ENCODE results near the gene RIOX2. TPM values are rescaled to one million over a fixed set of nuclear protein-coding genes. Genes with fewer than 3 reads are reported as not detected.
"Not testable (repeated sequence)": the region's sequence is repeated elsewhere in the genome, so short reads cannot be mapped to it uniquely, and the experiment has no call there.

RIOX2 gene
- total RNA-seq, 1 donor, result 27.1 TPM

DNA sequence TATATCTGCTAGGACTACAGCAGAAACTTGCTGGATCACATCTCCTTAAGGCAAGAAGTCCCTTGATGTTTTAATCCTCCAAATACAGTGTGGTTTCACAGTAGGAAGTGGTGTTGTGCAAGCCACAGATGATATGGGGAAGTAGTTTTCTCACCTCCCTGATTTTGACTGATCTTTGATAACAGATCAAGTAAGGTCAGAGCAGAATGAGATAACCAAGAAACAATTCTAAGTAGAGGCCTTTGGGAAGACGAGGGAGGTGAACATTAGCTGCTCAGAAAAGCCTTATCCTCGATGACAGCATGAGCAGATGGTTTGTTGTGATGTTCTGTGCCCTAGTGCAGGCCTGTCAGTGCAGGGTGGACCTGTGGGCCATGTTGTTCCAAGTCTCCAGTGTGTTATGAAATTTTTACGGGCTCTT, 61.3 kb downstream of the RIOX2 start:
- Histone ChIP-seq H3K27ac (ENCODE audit: low read depth, low read length) (no peak overlapping the region), H3K79me2 (ENCODE audit: insufficient read depth, low read length) (no peaks in the 10 kb centered on the region), H3K4me3 (ENCODE audit: insufficient read depth, low read length) (no peak overlapping the region), H3K9me3 (ENCODE audit: low read depth, low read length) (no peaks in the 10 kb centered on the region), H3K4me2 (ENCODE audit: insufficient read depth, low read length) (no peak overlapping the region), H3K4me1 (ENCODE audit: insufficient read depth, low read length) (no peaks in the 10 kb centered on the region), H3K36me3 (ENCODE audit: insufficient read depth, low read length) (peaks cover 14% of the 10 kb centered on the region), H2AFZ (ENCODE audit: low read length) (no peak overlapping the region), H3K27me3 (ENCODE audit: insufficient read depth, low read length) (no peaks in the 10 kb centered on the region), H4K20me1 (ENCODE audit: insufficient read depth, low read length) (no peaks in the 10 kb centered on the region)
- TF ChIP-seq, protein P1, sequence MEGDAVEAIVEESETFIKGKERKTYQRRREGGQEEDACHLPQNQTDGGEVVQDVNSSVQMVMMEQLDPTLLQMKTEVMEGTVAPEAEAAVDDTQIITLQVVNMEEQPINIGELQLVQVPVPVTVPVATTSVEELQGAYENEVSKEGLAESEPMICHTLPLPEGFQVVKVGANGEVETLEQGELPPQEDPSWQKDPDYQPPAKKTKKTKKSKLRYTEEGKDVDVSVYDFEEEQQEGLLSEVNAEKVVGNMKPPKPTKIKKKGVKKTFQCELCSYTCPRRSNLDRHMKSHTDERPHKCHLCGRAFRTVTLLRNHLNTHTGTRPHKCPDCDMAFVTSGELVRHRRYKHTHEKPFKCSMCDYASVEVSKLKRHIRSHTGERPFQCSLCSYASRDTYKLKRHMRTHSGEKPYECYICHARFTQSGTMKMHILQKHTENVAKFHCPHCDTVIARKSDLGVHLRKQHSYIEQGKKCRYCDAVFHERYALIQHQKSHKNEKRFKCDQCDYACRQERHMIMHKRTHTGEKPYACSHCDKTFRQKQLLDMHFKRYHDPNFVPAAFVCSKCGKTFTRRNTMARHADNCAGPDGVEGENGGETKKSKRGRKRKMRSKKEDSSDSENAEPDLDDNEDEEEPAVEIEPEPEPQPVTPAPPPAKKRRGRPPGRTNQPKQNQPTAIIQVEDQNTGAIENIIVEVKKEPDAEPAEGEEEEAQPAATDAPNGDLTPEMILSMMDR (IDR thresholded peaks at IDR 0.05; ENCODE audit: extremely low read depth, low read depth, low read length), result no peak
- no peak for DNase-seq (ENCODE audit: insufficient read length, low spot score, missing footprints)

DNA sequence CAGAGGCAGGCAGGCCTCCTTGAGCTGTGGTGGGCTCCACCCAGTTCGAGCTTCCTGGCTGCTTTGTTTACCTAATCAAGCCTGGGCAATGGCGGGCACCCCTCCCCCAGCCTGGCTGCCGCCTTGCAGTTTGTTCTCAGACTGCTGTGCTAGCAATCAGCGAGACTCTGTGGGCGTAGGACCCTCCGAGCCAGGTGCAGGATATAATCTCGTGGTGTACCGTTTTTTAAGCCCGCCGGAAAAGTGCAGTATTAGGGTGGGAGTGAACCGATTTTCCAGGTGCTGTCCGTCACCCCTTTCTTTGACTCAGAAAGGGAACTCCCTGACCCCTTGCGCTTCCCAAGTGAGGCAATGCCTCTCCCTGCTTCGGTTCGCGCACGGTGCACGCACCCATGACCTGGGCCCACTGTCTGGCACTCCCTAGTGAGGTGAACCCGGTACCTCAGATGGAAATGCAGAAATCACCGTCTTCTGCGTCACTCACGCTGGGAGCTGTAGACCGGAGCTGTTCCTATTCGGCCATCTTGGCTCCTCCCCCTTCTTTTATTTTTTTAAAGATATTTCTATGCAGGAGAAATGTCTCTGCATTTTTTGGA, 61.9 kb downstream of the RIOX2 start:
- not testable (repeated sequence) for H3K9me3 ChIP-seq (ENCODE audit: low read depth, low read length); DNase-seq (ENCODE audit: insufficient read length, low spot score, missing footprints); H3K4me1 ChIP-seq (ENCODE audit: insufficient read depth, low read length); H3K79me2 ChIP-seq (ENCODE audit: insufficient read depth, low read length); H3K4me2 ChIP-seq (ENCODE audit: insufficient read depth, low read length); H3K27ac ChIP-seq (ENCODE audit: low read depth, low read length); H3K4me3 ChIP-seq (ENCODE audit: insufficient read depth, low read length); H3K27me3 ChIP-seq (ENCODE audit: insufficient read depth, low read length); H4K20me1 ChIP-seq (ENCODE audit: insufficient read depth, low read length); H2AFZ ChIP-seq (ENCODE audit: low read length)
- H3K36me3 ChIP-seq (ENCODE audit: insufficient read depth, low read length), result peaks cover 14% of the 10 kb centered on the region

DNA sequence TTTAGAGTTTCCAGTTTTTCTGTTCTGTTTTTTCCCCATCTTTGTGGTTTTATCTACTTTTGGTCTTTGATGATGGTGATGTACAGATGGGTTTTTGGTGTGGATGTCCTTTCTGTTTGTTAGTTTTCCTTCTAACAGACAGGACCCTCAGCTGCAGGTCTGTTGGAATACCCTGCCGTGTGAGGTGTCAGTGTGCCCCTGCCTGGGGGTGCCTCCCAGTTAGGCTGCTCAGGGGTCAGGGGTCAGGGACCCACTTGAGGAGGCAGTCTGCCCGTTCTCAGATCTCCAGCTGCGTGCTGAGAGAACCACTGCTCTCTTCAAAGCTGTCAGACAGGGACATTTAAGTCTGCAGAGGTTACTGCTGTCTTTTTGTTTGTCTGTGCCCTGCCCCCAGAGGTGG, 62.4 kb downstream of the RIOX2 start:
- not testable (repeated sequence) for H3K4me3 ChIP-seq (ENCODE audit: insufficient read depth, low read length); H3K27me3 ChIP-seq (ENCODE audit: insufficient read depth, low read length); DNase-seq (ENCODE audit: insufficient read length, low spot score, missing footprints); H3K79me2 ChIP-seq (ENCODE audit: insufficient read depth, low read length); H3K4me1 ChIP-seq (ENCODE audit: insufficient read depth, low read length); H4K20me1 ChIP-seq (ENCODE audit: insufficient read depth, low read length); H3K9me3 ChIP-seq (ENCODE audit: low read depth, low read length); H3K27ac ChIP-seq (ENCODE audit: low read depth, low read length); H3K4me2 ChIP-seq (ENCODE audit: insufficient read depth, low read length); H2AFZ ChIP-seq (ENCODE audit: low read length)
- peaks cover 14% of the 10 kb centered on the region for H3K36me3 ChIP-seq (ENCODE audit: insufficient read depth, low read length)

DNA sequence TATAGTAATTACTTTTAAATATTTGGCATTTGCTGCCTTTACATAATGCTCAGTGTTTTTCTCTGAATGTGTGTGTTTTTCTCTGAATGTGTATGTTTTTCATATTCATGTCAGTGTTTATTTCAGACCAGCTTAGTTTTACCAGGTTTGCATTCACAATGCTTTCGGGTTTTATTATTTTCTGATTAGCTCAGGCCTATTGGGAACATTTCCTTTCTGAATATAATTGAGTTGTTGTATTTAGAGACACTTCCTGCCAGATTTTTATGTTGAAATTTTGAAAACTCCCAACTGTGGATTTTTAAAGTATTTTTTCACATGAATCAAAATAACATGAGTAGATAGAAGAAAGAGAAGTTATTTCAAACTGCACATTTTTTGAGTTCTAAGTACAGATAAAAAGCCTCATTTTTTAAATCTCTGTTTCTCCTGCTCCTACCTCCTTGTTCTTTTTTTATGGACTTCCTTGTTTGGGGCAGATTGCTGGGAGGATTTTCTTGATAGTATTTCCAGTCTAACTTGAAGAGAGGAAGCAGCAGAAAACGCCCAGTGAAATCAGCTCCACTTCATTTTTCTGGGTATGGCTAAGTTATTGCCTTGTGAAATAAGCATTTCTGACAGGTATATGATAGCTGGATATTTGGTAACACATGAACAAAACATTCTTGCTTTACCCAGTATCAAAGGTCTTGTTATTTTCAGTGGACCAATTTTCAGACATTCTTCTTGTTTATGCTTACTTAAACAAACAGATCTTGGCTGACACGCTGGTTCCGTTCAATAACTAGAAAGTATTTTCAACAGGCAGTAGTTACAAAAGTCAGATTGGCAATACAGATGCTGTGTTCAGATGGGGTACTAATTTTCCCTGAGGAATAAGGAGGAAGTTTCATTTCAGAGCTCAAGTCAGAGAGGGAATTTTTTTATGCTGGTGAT, 70.7 kb downstream of the RIOX2 start:
- Histone ChIP-seq H3K27ac (ENCODE audit: low read depth, low read length) (no peak overlapping the region), H3K4me3 (ENCODE audit: insufficient read depth, low read length) (no peak overlapping the region), H3K4me2 (ENCODE audit: insufficient read depth, low read length) (no peak overlapping the region), H4K20me1 (ENCODE audit: insufficient read depth, low read length) (no peaks in the 10 kb centered on the region), H3K9me3 (ENCODE audit: low read depth, low read length) (no peaks in the 10 kb centered on the region), H2AFZ (ENCODE audit: low read length) (no peak overlapping the region), H3K4me1 (ENCODE audit: insufficient read depth, low read length) (no peaks in the 10 kb centered on the region), H3K27me3 (ENCODE audit: insufficient read depth, low read length) (no peaks in the 10 kb centered on the region), H3K79me2 (ENCODE audit: insufficient read depth, low read length) (no peaks in the 10 kb centered on the region), H3K36me3 (ENCODE audit: insufficient read depth, low read length) (peaks cover 7% of the 10 kb centered on the region)
- no peak for DNase-seq (ENCODE audit: insufficient read length, low spot score, missing footprints)
- TF ChIP-seq, protein P1 (IDR thresholded peaks at IDR 0.05; ENCODE audit: extremely low read depth, low read depth, low read length), result no peak

DNA sequence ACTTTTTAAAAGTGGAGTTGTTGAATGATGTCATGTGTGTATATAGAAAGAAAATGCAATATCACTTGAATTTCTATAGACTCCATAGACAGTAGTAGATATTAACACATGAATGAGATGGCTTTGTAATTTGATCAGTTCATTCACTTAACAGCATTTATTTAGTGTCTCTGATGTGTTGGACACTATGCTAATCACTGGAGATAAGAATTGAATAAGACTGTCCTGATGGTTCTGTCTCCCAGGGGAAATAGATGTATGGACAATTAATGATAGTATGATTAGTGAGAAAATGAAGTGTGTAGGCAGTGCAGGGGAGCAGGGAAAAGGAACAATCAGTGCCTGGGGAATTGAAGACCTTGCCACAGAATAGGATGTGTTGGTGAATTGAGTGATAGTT, 72.9 kb downstream of the RIOX2 start:
- Histone ChIP-seq H3K36me3 (ENCODE audit: insufficient read depth, low read length) (peaks cover 7% of the 10 kb centered on the region), H3K9me3 (ENCODE audit: low read depth, low read length) (no peaks in the 10 kb centered on the region), H4K20me1 (ENCODE audit: insufficient read depth, low read length) (no peaks in the 10 kb centered on the region), H3K4me1 (ENCODE audit: insufficient read depth, low read length) (no peaks in the 10 kb centered on the region), H3K4me3 (ENCODE audit: insufficient read depth, low read length) (no peak overlapping the region), H2AFZ (ENCODE audit: low read length) (no peak overlapping the region), H3K27me3 (ENCODE audit: insufficient read depth, low read length) (no peaks in the 10 kb centered on the region), H3K27ac (ENCODE audit: low read depth, low read length) (no peak overlapping the region), H3K79me2 (ENCODE audit: insufficient read depth, low read length) (no peaks in the 10 kb centered on the region), H3K4me2 (ENCODE audit: insufficient read depth, low read length) (no peak overlapping the region)
- TF ChIP-seq, protein P1 (IDR thresholded peaks at IDR 0.05; ENCODE audit: extremely low read depth, low read depth, low read length), result no peak
- DNase-seq (ENCODE audit: insufficient read length, low spot score, missing footprints), result no peak
